ENCODE measurements around the gene SERTAD3.
A peak's percentile ranks its signal among the peaks of the same experiment; 100 is the strongest.
"Not testable (repeated sequence)": the region's sequence is repeated elsewhere in the genome, so short reads cannot be mapped to it uniquely, and the experiment has no call there.

The SERTAD3 gene, protein sequence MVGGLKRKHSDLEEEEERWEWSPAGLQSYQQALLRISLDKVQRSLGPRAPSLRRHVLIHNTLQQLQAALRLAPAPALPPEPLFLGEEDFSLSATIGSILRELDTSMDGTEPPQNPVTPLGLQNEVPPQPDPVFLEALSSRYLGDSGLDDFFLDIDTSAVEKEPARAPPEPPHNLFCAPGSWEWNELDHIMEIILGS

DNA sequence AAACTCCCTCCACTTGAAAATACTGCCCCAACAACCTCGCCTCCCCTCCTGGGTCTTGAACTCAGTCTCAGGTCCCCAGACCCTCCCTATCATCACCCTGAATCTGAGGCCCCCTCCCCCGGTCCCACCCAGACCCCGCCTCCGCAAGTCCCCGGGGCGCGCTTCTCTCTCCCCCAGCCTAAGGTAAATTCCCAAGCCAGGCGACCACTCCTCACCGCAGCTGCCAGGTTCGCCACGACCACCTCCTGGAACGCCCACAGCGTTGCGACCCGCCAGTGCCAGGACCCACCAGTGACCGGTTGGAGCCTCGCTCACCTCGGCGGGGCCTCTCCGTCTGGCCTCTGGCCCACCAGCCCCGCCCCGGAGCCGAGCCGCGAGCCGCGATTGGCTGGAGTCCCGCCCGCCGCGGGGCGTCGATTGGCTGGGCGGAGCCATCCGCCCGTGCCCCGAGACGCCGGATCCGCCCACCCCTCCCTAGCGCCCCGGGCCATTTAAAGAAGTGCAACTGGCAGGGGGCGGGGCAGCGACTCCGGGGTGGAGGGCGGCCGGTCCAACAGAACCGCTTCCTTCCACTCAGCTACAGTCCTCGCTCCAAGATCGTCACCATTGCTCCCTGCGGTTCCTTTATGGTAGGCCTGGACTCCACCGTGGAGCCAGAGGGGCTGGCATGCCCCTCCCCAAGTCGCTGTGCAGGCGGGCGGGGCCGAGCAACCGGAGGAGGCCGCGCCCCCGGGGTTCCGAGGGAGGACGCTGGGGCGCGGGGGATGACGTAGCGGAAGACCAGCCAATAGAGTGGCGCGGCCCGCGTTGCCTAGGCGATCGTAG, at the start of gene SERTAD3:
Gene SERTAD3 (minus strand): TSS at position 336 of the 825 bp plus-strand sequence. CDS start 2,255 bp downstream, outside the sequence.
- DNase-seq: peak; percentile 97

DNA sequence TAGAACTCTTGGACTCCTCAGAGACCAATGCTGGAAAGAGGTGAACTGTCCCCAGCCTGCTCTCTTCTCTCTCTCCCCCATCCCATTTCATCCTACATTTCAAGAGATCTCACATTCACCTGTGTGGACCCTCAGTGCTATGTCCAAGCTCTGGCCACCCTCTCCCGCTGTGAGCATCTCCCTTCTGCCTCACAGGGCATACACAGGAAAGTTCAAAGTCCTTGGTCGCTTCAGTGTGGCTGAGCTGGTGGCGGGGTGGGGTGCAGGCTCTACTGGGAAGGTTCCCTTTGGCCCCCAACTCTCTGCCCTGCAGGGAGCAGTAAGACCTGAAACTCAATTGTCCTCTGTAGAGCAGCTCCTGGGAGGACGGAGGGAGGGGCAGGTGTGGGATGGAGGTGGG, 49.6 kb upstream of the SERTAD3 start:
- no peak for DNase-seq

DNA sequence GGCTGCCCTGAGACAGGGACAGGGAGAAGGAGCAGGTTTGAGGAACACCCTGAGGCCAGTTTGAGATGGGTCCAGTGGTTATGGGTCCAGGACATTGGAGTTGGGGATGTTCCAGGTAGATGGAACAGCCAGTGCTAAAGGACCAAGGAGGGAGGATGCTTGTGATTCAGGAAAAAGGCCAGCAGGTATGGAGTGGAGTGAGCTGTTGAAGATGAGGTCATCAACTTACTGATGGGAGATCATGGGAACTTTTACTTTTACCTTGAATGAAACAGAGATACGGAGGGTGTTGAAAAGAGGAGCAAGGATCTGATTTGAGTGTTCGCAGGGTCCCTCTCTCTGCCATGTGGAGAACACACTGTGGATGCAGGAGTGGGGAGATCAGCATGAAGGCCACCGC, 48.1 kb upstream of the SERTAD3 start:
- no peak for DNase-seq

DNA sequence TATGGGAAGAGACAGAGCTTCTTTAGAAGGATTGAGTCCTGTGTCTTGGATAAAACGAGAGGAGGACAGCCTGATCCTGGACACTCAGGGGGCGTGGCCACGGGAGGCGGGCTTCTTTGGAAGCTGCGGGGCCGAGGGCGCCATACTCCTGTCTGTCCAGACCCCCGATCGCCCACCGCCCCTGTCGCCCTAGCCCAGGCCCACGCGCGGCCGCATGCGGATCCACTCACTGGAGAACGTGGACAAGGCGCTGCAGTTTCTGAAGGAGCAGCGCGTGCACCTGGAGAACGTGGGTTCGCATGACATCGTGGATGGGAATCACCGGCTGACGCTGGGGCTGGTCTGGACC, 45.7 kb upstream of the SERTAD3 start:
- no peak for DNase-seq

DNA sequence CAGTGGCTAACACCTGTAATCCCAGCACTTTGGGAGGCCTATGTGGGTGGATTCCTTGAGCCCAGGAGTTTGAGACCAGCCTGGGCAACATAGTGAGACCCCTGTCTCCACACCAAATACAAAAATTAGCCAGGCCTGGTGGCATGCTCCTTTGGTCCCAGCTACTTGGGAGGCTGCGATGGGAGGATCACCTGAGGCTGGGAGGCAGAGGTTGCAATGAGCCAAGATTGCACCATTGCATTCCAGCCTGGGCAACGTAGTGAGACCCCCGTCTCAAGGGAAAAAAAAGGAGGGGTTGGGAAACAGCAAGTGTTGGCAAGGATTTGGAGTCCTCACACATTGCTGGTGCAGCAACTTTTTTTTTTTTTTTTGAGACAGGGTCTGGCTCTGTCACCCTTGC, 41.9 kb upstream of the SERTAD3 start:
- DNase-seq: no peak

DNA sequence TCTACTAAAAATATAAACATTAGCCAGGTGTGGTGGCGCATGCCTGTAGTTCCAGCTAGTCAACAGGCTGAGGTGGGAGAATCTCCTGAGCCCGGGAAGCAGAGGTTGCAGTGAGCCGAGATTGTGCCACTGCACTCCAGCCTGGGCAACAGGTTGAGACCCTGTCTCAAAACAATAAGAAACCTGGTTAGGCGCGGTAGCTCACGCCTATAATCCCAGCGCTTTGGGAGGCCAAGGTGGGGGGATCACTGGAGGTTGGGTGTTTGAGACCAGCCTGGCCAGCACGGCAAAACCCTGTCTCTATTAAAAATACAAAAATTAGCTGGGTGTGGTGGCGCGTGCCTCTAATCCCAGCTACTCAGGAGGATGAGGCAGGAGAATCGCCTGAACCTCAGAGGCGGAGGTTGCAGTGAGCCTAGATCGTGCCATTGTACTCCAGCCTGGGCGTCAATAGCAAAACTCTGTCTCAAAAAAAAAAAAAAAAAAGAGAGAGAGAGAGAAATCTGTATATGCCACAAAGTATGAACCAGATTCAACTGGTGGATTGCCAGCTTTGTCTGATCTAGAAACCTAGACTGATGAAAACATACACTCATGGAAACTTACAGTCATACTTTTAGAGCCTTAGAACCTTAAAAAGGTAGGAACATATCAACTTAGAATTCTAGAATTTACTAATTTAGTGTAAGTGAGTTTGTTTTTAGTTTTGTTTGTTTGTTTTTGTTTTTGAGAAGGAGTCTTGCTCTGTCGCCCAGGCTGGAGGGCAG, 31.9 kb upstream of the SERTAD3 start:
- DNase-seq: not testable (repeated sequence)

DNA sequence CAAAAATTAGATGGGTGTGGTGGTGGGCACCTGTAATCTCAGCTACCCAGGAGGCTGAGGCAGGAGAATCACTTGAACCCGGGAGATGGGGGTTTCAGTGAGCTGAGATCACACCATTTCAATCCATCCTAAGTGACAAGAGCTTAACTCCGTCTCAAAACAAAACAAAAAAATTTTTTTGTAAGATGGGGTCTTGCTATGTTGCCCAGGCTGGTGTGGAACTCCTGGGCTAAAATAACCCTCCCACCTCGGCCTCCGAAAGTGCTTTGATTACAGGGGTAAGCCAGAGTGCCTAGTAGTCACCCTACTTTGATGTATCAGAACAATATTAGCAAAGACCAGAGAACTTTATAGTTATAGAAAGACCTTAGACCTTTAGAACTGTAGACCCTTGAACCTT, 30.6 kb upstream of the SERTAD3 start:
- DNase-seq: no peak

DNA sequence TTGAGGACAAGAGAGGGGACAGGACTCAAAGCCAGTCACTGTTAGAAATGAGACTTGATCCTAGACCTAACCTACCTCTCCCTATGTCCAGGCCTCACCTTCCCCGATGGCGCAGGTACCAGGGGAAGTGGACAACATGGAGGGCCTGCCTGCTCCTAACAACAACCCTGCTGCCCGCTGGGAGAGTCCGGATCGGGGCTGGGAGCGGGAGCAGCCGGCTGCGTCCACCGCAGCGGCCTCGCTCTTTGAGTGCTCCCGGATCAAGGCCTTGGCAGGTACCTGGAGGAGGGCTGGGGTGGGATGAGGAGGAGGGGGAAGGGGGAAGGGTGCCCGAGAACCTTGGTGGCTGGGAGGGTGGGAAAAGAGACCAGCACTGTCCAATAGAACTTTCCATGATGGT, 28.4 kb upstream of the SERTAD3 start:
- no peak for DNase-seq

DNA sequence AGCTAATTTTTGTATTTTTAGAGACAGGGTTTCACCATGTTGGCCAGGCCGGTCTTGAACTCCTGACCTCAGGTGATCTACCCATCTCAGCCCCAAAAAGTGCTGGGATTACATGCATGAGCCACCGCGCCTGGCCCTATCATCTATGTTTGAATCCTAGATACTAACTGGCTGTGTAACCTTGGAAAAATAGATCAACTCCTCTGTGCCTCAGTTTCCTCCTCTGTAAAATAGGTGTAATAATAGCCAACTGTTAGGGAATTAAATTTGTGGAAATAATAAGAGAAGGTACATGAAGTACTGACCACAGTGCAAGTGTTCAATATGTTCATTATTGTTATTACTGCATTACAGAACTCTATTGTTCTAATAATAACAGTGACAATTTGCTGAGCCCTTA, 27.0 kb upstream of the SERTAD3 start:
- DNase-seq: no peak

DNA sequence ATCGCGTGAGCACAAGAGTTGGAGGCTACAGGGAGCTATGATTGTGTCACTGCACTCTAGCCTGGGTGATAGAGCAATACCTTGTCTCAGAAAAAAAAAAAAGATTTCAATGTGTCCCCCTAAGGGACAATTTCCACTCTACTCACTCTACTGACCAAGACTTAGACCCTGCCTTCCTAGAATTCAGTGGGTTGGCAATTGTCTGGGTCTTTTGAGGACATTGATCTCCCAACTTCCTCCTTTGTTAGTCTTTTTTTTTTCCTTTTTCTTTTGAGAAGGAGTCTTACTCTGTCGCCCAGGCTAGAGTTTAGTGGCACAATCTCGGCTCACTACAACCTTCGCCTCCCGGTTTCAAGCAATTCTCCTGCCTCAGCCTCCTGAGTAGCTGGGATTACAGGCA, 24.9 kb upstream of the SERTAD3 start:
- no peak for DNase-seq

DNA sequence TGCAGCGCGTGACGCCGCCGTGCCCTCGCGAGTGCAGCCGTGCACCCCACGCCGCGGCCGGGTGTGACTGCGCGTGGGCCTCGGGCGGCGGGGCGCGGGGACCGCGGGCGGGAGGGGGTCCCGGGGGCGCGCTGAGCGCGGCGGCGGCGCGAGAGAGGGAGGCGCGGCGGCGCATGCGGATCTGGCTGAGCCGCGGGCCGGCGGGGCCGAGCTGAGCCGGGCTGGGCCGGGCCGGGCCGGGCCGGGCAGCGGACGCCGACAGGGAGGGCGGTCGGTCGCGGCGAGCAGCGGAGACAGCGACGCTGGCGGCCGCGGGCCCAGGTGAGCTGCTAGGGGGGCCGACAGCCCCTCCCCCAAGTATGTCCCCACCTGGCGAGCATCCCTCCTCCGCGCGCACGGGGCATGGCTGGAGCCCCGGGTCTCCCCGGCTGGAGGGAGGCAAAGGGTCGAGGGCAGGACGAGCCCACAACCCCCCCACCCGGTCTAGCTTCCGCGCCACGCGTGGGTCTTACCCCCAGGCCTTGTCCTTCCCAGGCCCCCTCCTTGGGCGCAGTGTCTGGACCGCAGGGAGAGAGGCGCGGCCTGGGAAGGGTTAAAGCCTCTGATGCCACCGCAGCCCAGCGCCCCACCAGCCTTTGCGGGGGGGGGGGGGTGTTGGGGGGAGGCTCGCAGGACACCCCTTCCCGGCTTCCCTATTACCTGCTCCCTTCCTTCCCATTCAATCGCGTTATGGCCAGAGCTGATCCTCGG, 23.0 kb upstream of the SERTAD3 start, which contains the start of gene SPTBN4:
Gene SPTBN4 (plus strand): TSS at position 17 of the 750 bp plus-strand sequence. CDS start 5,621 bp downstream, outside the sequence.
- no peak for DNase-seq

DNA sequence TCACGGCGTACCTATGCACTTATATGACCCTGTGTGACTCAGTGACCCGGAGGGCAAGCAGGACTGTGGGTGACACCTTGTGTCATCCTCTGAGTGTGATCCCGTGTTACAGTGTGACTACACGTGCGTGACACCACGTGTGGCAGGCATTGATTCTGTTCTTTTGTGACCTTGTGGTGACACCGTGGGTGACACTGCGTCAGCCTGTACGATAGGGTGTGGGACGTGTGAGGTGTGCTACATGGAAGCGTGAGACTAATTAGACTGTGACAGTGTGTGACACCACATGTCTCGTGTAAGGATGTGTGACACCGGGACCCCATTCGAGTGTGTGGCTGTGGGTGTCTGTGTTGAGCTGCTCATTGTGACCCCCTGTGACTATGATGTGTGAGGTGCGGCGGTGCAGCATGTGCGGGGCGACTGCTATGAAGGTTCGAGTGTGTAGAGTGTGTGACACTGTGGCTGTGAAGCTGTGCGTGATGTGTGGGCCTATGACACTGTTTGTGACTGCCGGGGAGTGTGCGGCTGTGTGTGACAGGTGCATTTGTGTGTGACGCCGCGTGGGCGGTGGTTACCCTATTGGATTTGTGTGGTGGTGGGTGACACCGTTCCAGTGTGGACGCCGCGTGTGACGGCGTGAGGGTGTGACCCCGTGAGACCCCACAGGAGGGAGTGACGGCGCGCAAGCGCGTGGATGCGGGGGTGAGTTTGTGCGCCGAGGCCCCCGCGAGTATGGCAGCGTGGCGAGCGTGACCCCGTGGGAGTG, 22.3 kb upstream of the SERTAD3 start:
- no peak for DNase-seq

DNA sequence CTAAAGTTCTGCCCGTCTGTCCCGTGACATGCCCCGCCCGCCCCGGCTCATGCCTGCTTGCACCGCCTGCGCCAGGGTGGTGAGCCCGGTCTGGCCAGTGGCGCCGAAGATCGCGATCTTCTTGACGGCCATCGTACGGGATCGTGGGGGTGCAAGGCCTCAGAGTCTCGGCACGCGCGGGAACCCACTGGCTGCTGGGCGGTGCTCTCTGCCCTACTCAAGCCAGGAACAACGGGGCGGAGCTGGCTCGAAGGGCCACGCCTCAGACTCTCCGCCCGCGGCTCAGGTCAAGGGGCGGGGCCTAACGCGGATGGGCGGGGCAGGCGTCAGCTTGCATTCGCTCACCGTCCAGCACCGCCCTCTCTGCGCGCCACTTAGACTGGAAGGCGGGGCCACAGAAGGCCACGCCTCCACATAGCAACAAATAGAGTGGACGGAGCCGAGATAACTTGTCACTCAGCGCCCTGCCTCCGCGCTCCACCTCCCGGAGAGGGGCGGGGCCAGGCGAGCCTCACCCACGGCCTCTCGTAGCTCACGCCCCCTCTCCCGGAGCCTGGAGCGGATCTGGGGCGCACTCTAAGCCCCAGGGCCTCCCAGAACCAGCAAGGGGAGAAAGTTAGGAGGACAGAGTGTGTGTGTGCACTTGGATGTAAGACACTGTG, 21.6 kb upstream of the SERTAD3 start, which contains the start of gene BLVRB:
Gene BLVRB (minus strand): TSS at position 189 of the 662 bp plus-strand sequence. CDS start 57 bp downstream, at position 132.
- peak; percentile 82 for DNase-seq

DNA sequence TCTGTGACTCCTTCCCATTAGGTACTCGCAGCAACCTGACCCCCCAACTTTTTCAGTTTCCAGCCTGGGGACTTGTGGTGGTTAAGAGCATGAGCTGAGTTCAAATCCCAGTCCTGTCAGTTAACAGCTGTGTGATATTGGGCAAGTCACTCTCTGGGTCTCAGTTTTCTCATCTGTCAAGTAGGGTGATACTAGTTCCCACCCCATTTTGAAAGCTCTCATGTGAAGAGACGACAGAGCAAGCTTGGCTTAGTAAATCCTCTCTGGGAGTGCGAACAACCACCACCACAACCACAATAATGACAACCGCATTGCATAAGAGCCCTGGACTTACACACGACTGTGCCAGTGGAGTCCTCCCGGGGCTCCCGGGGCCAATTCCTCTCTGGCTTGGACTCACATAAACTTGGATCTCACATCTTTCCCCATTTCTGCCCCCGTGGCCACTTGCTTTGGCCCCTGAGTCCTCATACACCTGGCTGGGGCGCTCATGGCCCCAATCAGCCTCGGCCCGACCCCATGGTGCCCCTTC, 21.0 kb upstream of the SERTAD3 start:
- no peak for DNase-seq

DNA sequence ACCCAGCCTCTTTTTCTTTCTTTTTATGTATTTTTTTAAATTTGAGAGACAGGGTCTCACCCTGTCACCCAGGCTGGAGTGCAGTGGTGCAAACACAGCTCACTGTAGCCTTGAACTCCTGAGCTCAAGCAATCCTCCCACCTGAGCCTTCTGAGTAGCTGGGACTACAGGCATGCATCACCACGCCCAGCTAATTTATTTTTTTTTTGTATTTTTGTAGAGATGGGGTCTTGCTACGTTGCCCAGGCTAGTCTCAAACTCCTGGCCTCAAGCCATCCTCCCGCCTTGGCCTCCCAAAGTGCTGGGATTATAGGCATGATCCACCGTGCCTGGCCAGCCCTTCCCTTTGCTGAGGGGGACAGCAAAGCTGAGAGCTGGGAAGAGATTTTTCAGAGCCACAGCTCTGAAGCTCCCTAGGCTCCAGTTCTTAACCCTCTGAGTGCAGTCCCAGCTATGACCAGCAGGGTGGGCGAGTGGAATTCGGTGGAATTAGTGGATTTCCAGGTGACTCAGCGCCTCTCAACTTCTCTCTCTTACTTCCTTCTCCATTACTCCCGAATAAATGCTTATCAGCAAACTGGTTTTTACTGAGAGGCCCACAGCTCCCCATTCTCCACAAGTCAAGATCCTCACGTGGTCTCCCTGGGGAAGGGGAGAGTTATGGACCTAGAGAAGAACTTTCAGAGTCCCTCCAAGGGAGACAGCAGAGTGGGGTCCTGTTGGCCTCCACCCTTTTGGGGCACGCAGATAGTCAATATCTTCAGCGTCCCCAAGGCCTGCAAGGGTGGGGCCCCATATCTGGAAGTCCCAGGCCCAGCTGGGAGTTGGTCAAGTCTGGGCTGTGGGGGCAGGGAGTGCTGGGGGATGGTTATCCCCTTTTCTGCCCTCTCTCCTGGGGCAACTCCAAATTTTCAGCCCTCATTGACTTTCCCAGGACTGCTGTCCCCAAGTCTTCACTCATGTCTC, 20.2 kb upstream of the SERTAD3 start:
- peak; percentile 31 for DNase-seq

DNA sequence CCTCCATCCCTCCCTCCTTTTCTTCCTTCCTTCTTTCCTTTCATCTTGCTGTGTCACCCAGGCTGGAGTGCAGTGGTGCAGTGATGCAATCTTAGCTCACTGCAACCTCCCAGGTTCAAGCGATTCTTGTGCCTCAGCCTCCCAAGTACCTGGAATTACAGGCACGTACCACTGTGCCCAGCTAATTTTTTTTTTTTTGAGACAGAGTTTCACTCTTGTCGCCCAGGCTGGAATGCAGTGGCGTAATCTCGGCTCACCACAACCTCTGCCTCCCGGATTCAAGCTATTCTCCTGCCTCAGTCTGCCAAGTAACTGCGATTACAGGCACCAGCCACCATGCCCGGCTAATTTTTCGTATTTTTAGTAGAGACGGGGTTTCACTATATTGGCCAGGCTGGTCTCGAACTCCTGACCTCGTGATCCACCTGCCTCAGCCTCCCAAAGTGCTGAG, 19.5 kb upstream of the SERTAD3 start:
- DNase-seq: not testable (repeated sequence)

DNA sequence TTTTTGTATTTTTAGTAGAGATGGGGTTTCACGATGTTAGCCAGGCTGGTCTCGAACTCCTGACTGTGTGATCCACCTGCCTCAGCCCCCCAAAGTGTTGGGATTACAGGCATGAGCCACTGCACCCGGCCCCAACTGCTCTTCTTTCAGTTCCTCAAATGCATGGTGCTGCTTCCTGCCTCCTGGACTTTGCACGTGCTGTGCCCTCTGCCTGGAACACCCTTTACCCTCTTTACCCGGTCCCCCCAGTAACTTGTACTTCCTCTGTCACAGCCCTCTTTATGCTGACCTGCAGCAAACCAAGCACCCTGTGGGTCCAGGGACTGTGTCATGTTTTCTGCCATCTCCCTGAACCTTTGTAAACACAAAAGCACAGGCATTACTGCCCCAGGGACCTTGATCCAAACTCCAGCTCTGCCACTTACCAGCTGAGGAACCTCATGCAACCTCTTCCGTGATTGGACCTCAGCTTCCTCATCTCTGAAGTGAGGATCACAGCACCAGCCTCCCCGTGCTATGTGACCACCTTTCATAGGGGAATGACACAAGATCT, 17.6 kb upstream of the SERTAD3 start:
- DNase-seq: no peak

DNA sequence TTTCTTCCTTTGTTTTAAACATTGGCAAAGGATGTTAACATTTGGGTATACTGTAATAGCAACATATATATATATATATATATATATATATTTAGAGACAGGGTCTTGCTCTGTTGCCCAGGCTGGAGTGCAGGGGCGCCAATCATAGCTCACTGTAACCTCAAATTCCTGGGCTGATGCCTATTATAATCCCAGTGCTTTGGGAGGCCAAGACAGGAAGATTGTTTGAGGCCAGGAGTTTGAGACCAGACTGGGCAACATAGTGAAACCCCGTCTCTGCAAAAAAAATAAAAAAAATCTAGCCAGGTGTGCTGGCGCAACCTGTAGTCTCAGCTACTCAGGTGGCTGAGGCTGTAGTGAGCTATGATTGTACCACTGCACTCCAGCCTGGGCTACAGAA, 16.1 kb upstream of the SERTAD3 start:
- DNase-seq: no peak

DNA sequence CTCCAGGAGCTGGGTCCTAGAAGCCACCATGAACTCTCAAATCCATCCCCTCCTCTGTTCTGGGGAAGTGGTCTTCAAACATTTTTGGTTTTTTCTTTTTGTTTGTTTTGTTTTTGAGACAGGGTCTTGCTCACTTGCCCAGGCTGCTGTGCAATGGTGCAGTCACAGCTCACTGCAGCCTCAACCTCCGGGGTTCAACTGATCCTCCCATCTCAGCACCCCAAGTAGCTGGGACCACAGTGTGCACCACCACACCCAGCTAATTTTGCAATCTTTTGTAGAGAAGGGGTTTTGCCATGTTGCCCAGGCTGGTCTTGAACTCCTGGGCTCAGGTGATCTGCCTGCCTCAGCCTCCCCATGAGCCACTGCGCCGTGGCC, 14.5 kb upstream of the SERTAD3 start:
- no peak for DNase-seq
